Neural cell (in vitro differentiated cells): Measurements from ENCODE around the gene SULT1C2. TPM values are rescaled to one million over a fixed set of nuclear protein-coding genes. Genes with fewer than 3 reads are reported as not detected.

Experiments used
- H2AFZ ChIP-seq: fragments of 200-600, 300-800 bp; sonication (generic), shearing (Covaris generic); 2 replicates; pipeline ENCODE4 v1.6.0; 2014; ENCODE audit warnings: low read depth, mild to moderate bottlenecking, antibody characterized with exemption, low read length, moderate library complexity
- H3F3A ChIP-seq: fragments of 200-600 bp; shearing (Covaris generic); 2 replicates; pipeline ENCODE4 v1.6.1; 2016; ENCODE audit warnings: mild to moderate bottlenecking, moderate library complexity, mixed read lengths, antibody characterized with exemption, low read length; ENCODE audit not compliant: insufficient read depth, poor library complexity, severe bottlenecking
- H3K27ac ChIP-seq: fragments of 200-600, 300-800 bp; sonication (generic), shearing (Covaris generic); 2 replicates; pipeline ENCODE4 v1.5.1; 2014; ENCODE audit warnings: mild to moderate bottlenecking, low read length, moderate library complexity
- H3K27me3 ChIP-seq: fragments of 300-800, 200-600 bp; sonication (generic), shearing (Covaris generic); 2 replicates; pipeline ENCODE4 v1.6.0; 2014; ENCODE audit warnings: mild to moderate bottlenecking, low read depth, low read length, moderate library complexity; ENCODE audit not compliant: insufficient read depth
- H3K36me3 ChIP-seq: fragments of 300-800, 200-600 bp; sonication (generic), shearing (Covaris generic); 2 replicates; pipeline ENCODE4 v1.5.1; 2014; ENCODE audit warnings: mild to moderate bottlenecking, antibody characterized with exemption, low read length, moderate library complexity; ENCODE audit not compliant: insufficient read depth
- H3K4me2 ChIP-seq: fragments of 300-800, 200-600 bp; sonication (generic), shearing (Covaris generic); 2 replicates; pipeline ENCODE4 v1.6.0; 2014; ENCODE audit warnings: mild to moderate bottlenecking, low read length
- H3K4me3 ChIP-seq: fragments of 300-800, 200-600 bp; sonication (generic), shearing (Covaris generic); 2 replicates; pipeline ENCODE4 v1.5.1; 2014; ENCODE audit warnings: mild to moderate bottlenecking, low read length, moderate library complexity
- H3K79me2 ChIP-seq: fragments of 200-600 bp; shearing (Covaris generic); replicated peaks from 2 replicates; pipeline ENCODE4 v1.6.0; 2014; ENCODE audit warnings: mild to moderate bottlenecking, low read length, moderate library complexity; ENCODE audit not compliant: insufficient read depth
- H3K9ac ChIP-seq: fragments of 300-800, 200-600 bp; sonication (generic), shearing (Covaris generic); 2 replicates; pipeline ENCODE4 v1.6.1; 2016; ENCODE audit warnings: mild to moderate bottlenecking, low read length, mixed read lengths
- H3K9me2 ChIP-seq: fragments of 200-600 bp; shearing (Covaris generic); 2 replicates; pipeline ENCODE4 v1.6.1; 2016; ENCODE audit warnings: mild to moderate bottlenecking, low read length, mixed read lengths; ENCODE audit not compliant: insufficient read depth
- H3K9me3 ChIP-seq: fragments of 200-600, 300-800 bp; sonication (generic), shearing (Covaris generic); 2 replicates; pipeline ENCODE4 v1.6.1; 2016; ENCODE audit warnings: mild to moderate bottlenecking, mixed run types, low read length, moderate library complexity, mixed read lengths
- H4K20me1 ChIP-seq: fragments of 200-600 bp; shearing (Covaris generic); 2 replicates; pipeline ENCODE4 v1.6.1; 2016; ENCODE audit warnings: mild to moderate bottlenecking, mixed run types; ENCODE audit not compliant: insufficient read depth
- EP300 ChIP-seq: fragments of 450-650 bp; conservative IDR thresholded peaks from 2 replicates; pipeline ENCODE4 v1.6.1; 2014; ENCODE audit warnings: antibody characterized with exemption, mild to moderate bottlenecking, moderate library complexity; ENCODE audit not compliant: poor library complexity, severe bottlenecking
- EZH2 ChIP-seq: fragments of 200-600, 300-800 bp; shearing (Covaris generic), sonication (generic); IDR thresholded peaks from 2 replicates; pipeline ENCODE4 v1.6.1; 2014; ENCODE audit warnings: antibody characterized with exemption, low read length, borderline replicate concordance, mild to moderate bottlenecking; ENCODE audit not compliant: insufficient read depth, poor library complexity, severe bottlenecking
- MXI1 ChIP-seq: fragments of 450-650 bp; conservative IDR thresholded peaks from 2 replicates; pipeline ENCODE4 v1.6.1; 2014; ENCODE audit warnings: antibody characterized with exemption, mild to moderate bottlenecking; ENCODE audit not compliant: poor library complexity, severe bottlenecking
- POLR2AphosphoS5 ChIP-seq: IDR thresholded peaks from 2 replicates; pipeline ENCODE4 v1.6.1; 2012
- RAD21 ChIP-seq: fragments of 450-650 bp; conservative IDR thresholded peaks from 2 replicates; pipeline ENCODE4 v1.6.1; 2014; ENCODE audit warnings: antibody characterized with exemption, mild to moderate bottlenecking, moderate library complexity
- SMC3 ChIP-seq: fragments of 450-650 bp; conservative IDR thresholded peaks from 2 replicates; pipeline ENCODE4 v1.6.1; 2014; ENCODE audit warnings: antibody characterized with exemption, mild to moderate bottlenecking, moderate library complexity; ENCODE audit not compliant: poor library complexity
- TAF1 ChIP-seq: IDR thresholded peaks from 2 replicates; pipeline ENCODE4 v1.6.1; 2012; ENCODE audit warnings: low read depth
- polyA plus RNA-seq: library from polyadenylated mRNA; depleted of rRNA; stranded (reverse); fragments of >200 nt; gene quantifications from 2 replicates; pipeline ENCODE4 v1.2.3, GENCODE V29; 2014
- TF ChIP-seq, protein P1 (sequence below): fragments of 450-650 bp; IDR thresholded peaks from 2 replicates; pipeline ENCODE4 v1.5.1; 2014; ENCODE audit warnings: antibody characterized with exemption, mild to moderate bottlenecking, moderate library complexity; ENCODE audit not compliant: poor library complexity, severe bottlenecking
- TF ChIP-seq, protein P2 (sequence below): IDR thresholded peaks from 2 replicates; pipeline ENCODE4 v1.6.1; 2012; ENCODE audit warnings: borderline replicate concordance

Gene SULT1C2
- polyA plus RNA-seq, 1 donor from 2014 or later = not detected

DNA sequence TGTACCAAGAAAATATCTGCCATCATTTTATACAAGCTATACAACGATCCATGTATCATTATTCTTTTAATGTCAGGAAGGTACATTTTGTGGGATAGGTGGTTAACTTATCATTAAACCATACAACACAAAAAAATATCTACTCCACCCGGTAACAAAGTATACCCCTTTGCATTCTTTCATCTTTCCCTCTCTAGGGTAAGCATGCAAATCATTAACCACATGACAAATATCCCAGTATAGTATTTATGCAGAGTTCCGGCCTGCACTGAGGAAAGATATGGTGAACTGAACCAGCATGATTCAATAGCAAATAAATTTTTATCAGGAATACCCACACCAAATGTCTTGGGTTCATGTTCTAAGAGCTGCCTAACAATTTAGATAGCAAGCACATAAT, 22.5 kb upstream of the SULT1C2 start (continued):
- no peak for TF ChIP-seq EZH2

DNA sequence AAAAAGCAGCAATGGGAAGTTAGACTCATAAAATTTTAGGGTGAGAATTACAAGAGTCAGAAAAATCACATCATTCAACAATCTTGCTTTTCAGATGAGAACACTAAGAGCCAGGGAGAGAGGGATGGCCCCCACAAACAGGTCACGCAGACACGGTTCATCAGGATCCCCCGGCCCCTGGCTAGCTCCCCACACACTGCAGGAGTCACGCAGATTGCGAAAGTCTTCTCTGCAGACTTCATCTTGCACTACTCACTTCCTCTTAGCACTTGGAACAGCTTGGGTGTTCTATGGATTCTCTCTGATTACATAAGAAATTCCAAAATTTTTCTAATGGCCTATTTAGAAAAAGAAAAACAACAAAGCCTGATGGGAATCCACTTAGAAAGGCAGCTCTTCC, 21.6 kb upstream of the SULT1C2 start:
- TF ChIP-seq TAF1 (no peak), MXI1 (no peak), POLR2AphosphoS5 (no peak), SMC3 (no peak), EZH2 (no peak), RAD21 (no peak), EP300 (no peak)
- TF ChIP-seq, protein P1, sequence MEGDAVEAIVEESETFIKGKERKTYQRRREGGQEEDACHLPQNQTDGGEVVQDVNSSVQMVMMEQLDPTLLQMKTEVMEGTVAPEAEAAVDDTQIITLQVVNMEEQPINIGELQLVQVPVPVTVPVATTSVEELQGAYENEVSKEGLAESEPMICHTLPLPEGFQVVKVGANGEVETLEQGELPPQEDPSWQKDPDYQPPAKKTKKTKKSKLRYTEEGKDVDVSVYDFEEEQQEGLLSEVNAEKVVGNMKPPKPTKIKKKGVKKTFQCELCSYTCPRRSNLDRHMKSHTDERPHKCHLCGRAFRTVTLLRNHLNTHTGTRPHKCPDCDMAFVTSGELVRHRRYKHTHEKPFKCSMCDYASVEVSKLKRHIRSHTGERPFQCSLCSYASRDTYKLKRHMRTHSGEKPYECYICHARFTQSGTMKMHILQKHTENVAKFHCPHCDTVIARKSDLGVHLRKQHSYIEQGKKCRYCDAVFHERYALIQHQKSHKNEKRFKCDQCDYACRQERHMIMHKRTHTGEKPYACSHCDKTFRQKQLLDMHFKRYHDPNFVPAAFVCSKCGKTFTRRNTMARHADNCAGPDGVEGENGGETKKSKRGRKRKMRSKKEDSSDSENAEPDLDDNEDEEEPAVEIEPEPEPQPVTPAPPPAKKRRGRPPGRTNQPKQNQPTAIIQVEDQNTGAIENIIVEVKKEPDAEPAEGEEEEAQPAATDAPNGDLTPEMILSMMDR = no peak
- TF ChIP-seq, protein P2, sequence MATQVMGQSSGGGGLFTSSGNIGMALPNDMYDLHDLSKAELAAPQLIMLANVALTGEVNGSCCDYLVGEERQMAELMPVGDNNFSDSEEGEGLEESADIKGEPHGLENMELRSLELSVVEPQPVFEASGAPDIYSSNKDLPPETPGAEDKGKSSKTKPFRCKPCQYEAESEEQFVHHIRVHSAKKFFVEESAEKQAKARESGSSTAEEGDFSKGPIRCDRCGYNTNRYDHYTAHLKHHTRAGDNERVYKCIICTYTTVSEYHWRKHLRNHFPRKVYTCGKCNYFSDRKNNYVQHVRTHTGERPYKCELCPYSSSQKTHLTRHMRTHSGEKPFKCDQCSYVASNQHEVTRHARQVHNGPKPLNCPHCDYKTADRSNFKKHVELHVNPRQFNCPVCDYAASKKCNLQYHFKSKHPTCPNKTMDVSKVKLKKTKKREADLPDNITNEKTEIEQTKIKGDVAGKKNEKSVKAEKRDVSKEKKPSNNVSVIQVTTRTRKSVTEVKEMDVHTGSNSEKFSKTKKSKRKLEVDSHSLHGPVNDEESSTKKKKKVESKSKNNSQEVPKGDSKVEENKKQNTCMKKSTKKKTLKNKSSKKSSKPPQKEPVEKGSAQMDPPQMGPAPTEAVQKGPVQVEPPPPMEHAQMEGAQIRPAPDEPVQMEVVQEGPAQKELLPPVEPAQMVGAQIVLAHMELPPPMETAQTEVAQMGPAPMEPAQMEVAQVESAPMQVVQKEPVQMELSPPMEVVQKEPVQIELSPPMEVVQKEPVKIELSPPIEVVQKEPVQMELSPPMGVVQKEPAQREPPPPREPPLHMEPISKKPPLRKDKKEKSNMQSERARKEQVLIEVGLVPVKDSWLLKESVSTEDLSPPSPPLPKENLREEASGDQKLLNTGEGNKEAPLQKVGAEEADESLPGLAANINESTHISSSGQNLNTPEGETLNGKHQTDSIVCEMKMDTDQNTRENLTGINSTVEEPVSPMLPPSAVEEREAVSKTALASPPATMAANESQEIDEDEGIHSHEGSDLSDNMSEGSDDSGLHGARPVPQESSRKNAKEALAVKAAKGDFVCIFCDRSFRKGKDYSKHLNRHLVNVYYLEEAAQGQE = no peak
- Histone ChIP-seq H3K9me2 (no peaks in the 10 kb centered on the region), H3K79me2 (no peaks in the 10 kb centered on the region), H3K9me3 (no peaks in the 10 kb centered on the region), H3K36me3 (no peaks in the 10 kb centered on the region), H3K27me3 (no peaks in the 10 kb centered on the region), H2AFZ (no peak overlapping the region), H3F3A (no peaks in the 10 kb centered on the region), H3K4me2 (no peak overlapping the region), H3K9ac (no peak overlapping the region), H3K27ac (no peak overlapping the region), H4K20me1 (no peaks in the 10 kb centered on the region), H3K4me3 (no peak overlapping the region)

DNA sequence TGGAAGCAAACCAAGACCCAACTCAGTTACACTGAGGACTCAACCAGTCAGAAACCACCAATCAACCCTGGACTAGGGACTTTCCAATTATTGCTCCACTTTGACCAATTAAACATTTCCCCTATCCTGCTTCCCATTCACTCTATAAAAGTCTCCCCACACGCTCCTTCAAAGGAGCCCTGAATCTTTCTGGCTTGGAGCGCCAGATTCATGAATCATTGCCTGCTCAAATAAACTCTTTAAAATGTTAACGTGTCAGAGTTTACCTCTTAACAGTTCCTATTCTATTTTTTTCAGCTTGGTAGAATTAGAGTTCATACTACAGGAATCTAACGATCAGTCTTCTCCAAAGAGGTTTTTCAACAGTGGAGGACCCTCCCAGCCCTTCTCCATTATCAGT, 20.7 kb upstream of the SULT1C2 start:
- TF ChIP-seq EP300 (no peak), RAD21 (no peak), POLR2AphosphoS5 (no peak), SMC3 (no peak), MXI1 (no peak), TAF1 (no peak), EZH2 (no peak)
- TF ChIP-seq, protein P2 = no peak
- TF ChIP-seq, protein P1 = no peak
- Histone ChIP-seq H3K79me2 (no peaks in the 10 kb centered on the region), H3K27ac (no peak overlapping the region), H3F3A (no peaks in the 10 kb centered on the region), H3K9me2 (no peaks in the 10 kb centered on the region), H3K9me3 (no peaks in the 10 kb centered on the region), H3K27me3 (no peaks in the 10 kb centered on the region), H3K4me3 (no peak overlapping the region), H4K20me1 (no peaks in the 10 kb centered on the region), H3K36me3 (no peaks in the 10 kb centered on the region), H2AFZ (no peak overlapping the region), H3K4me2 (no peak overlapping the region), H3K9ac (no peak overlapping the region)
